HAP-1 (cell line): Measurements from ENCODE around the gene NEK11.

Experiments used
- DNase-seq, 2 experiments: peaks; one replicate each; pipeline ENCODE4 v3.0.0-alpha.2; 2016 to 2020; ENCODE audit warnings: low spot score in 2 of 2
- H3K27me3 ChIP-seq: fragments of 250-450 bp; sonication (Bioruptor Pico); 2 replicates; pipeline ENCODE4 v1.5.1; 2020; ENCODE audit warnings: low read depth, mild to moderate bottlenecking, moderate library complexity
- H3K36me3 ChIP-seq: fragments of 250-450 bp; sonication (Bioruptor Pico); replicated peaks from 2 replicates; pipeline ENCODE4 v1.5.1; 2020; ENCODE audit warnings: mild to moderate bottlenecking
- H3K4me1 ChIP-seq: fragments of 250-450 bp; sonication (Bioruptor Pico); 2 replicates; pipeline ENCODE4 v1.5.1; 2020; ENCODE audit warnings: mild to moderate bottlenecking
- H3K4me3 ChIP-seq: fragments of 250-450 bp; sonication (Bioruptor Pico); 2 replicates; pipeline ENCODE4 v1.5.1; 2020; ENCODE audit warnings: mild to moderate bottlenecking, moderate library complexity
- H3K9me3 ChIP-seq: fragments of 250-450 bp; sonication (Bioruptor Pico); 2 replicates; pipeline ENCODE4 v1.5.1; 2020; ENCODE audit warnings: mild to moderate bottlenecking, moderate library complexity
- in situ Hi-C: fragments of 300-500 bp; cut with MboI; formaldehyde crosslinking; loops from 3 replicates; pipeline ENCODE4 v1.14.3; 2020; ENCODE audit warnings: low sequenced_read_pairs, inconsistent platforms, mixed read lengths

NEK11 gene

GRCh38 chr3:131282379-131282778 lies 255.7 kb downstream of the NEK11 start:
- DNase-seq: no peak
- Histone ChIP-seq H3K27me3 (no peaks in the 10 kb centered on the region), H3K4me3 (no peak overlapping the region), H3K4me1 (no peaks in the 10 kb centered on the region), H3K9me3 (no peaks in the 10 kb centered on the region), H3K36me3 (no peaks in the 10 kb centered on the region)
- in situ Hi-C loops: no loop called here

- no peak overlapping the region for H3K4me3 ChIP-seq
- no peaks in the 10 kb centered on the region for H3K36me3 ChIP-seq
- H3K4me1 ChIP-seq: no peaks in the 10 kb centered on the region
- in situ Hi-C loops: no loop called here
- H3K9me3 ChIP-seq: no peaks in the 10 kb centered on the region
- H3K27me3 ChIP-seq: no peaks in the 10 kb centered on the region
- no peak for DNase-seq
Measured at GRCh38 chr3:131282967-131283366, 256.3 kb downstream of the NEK11 start.

DNA sequence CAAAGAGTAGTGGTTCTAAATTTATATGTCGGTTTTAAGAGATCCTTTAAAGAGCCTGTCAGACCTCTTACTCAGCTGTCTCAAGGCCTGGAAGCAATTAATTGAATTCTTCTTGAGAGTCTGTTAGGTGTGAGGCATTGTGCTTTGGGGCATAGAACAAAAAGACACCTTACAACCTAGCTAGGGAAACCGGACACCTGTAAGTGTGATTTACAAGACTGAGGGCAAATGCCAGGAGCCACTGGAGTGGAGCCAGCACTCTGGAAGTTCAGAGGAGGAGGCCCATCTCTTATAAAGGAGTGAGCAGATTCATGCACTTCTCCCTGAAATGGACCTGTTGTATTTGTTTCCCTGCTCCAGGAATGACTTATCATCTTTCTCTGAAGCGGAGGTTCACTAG lies 257.2 kb downstream of the NEK11 start:
- Histone ChIP-seq H3K9me3 (no peaks in the 10 kb centered on the region), H3K36me3 (no peaks in the 10 kb centered on the region), H3K4me3 (no peak overlapping the region), H3K4me1 (no peaks in the 10 kb centered on the region), H3K27me3 (no peaks in the 10 kb centered on the region)
- DNase-seq: no peak
- in situ Hi-C loops: no loop called here

DNA sequence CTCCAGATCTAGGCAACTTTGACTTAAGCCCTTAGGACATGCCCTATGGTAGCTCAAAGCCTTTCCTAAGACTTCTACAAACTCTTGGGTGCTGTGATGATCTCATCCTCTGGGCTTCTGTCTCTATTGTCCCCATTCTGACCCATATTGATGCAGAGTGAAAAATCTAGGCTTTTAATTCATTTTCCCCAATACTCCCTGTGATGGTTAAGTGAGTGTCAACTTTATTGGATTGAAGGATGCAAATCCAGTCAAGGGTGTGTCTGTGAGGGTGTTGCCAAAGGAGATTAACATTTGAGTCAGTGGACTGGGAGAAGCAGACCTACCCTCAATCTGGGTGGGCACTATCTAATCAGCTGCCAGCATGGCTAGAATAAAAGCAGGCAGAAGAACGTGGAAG lies 257.6 kb downstream of the NEK11 start:
- Histone ChIP-seq H3K4me3 (no peak overlapping the region), H3K4me1 (no peaks in the 10 kb centered on the region), H3K27me3 (no peaks in the 10 kb centered on the region), H3K36me3 (no peaks in the 10 kb centered on the region), H3K9me3 (no peaks in the 10 kb centered on the region)
- DNase-seq: no peak
- in situ Hi-C loops: no loop called here

DNA sequence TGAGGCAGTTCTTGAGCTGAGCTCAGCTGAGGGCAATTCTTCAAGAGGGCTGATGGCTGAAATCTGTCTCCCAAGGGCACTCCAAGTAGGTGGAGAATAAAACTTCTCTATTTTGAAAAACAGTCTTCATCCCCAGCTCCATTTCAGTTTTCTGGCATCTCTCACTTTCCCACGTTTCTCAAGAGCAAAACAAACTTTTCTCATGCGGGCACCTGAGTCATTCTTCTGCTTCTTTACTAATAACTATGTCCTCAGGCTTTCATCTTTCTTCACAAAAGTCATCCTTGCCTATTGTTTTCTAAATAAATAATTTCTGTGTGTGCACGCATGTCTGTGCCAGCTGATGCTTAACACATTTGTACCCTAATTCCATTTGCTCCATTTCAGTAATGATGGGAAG lies 258.8 kb downstream of the NEK11 start:
- H3K4me1 ChIP-seq: no peaks in the 10 kb centered on the region
- H3K27me3 ChIP-seq: no peaks in the 10 kb centered on the region
- H3K9me3 ChIP-seq: no peaks in the 10 kb centered on the region
- H3K36me3 ChIP-seq: no peaks in the 10 kb centered on the region
- H3K4me3 ChIP-seq: no peak overlapping the region
- in situ Hi-C loops: no loop called here
- DNase-seq: no peak

GRCh38 chr3:131299836-131300235 lies 273.2 kb downstream of the NEK11 start:
- H3K9me3 ChIP-seq: no peaks in the 10 kb centered on the region
- no peaks in the 10 kb centered on the region for H3K27me3 ChIP-seq
- H3K4me1 ChIP-seq: no peaks in the 10 kb centered on the region
- no peak for DNase-seq
- in situ Hi-C loops: no loop called here
- no peak overlapping the region for H3K4me3 ChIP-seq
- H3K36me3 ChIP-seq: no peaks in the 10 kb centered on the region

- in situ Hi-C loops: no loop called here
- Histone ChIP-seq H3K27me3 (no peaks in the 10 kb centered on the region), H3K4me1 (no peaks in the 10 kb centered on the region), H3K36me3 (no peaks in the 10 kb centered on the region), H3K9me3 (no peaks in the 10 kb centered on the region), H3K4me3 (no peak overlapping the region)
- no peak for DNase-seq
Measured at GRCh38 chr3:131303848-131304247, 277.2 kb downstream of the NEK11 start.

DNA sequence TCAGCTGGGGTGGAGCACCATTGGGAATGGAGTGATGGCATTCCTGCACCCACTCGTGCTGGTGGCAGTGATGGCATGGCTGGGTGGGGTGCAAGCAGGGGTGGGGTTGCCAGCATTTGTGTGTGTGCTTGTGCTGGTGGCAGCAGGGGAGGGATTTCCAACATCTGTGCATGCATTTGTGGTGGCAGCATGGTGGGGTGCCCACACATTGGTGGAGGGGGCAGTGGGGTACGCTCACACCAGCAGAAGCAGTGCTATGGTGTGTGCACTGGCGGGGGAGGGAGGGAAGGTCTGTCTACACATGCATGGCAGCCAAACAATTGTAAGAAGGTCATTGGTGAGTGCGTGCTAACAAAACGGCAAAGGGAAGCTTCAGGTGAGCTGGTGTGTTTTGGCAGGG lies 278.2 kb downstream of the NEK11 start:
- no peaks in the 10 kb centered on the region for H3K27me3 ChIP-seq
- no peak for DNase-seq
- H3K9me3 ChIP-seq: no peaks in the 10 kb centered on the region
- H3K4me1 ChIP-seq: no peaks in the 10 kb centered on the region
- H3K4me3 ChIP-seq: no peak overlapping the region
- in situ Hi-C loops: no loop called here
- H3K36me3 ChIP-seq: no peaks in the 10 kb centered on the region

GRCh38 chr3:131306242-131306641 lies 279.6 kb downstream of the NEK11 start:
- no peaks in the 10 kb centered on the region for H3K4me1 ChIP-seq
- in situ Hi-C loops: no loop called here
- no peaks in the 10 kb centered on the region for H3K27me3 ChIP-seq
- no peaks in the 10 kb centered on the region for H3K36me3 ChIP-seq
- no peak for DNase-seq
- H3K9me3 ChIP-seq: no peaks in the 10 kb centered on the region
- no peak overlapping the region for H3K4me3 ChIP-seq

DNA sequence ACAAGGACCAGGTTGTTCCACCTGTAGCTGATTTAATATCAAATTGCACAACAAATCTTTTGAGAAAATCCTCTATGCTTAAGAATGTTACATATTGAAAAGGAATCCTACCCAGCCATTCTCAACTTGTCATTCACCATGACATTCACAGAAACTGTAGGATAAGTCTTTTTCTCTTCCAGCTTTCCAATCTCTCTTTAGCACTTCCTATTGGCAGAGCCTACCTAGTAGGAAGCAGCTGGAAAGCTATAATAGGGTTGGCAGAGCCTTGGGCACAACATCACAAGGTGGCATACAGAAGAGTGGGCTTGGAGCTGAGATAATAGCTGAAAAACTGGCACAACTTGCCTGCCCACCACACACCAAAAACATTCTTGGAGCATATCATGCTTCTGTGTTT lies 287.6 kb downstream of the NEK11 start:
- no peaks in the 10 kb centered on the region for H3K4me1 ChIP-seq
- in situ Hi-C loops: no loop called here
- no peaks in the 10 kb centered on the region for H3K36me3 ChIP-seq
- no peaks in the 10 kb centered on the region for H3K27me3 ChIP-seq
- no peaks in the 10 kb centered on the region for H3K9me3 ChIP-seq
- no peak for DNase-seq
- H3K4me3 ChIP-seq: no peak overlapping the region

DNA sequence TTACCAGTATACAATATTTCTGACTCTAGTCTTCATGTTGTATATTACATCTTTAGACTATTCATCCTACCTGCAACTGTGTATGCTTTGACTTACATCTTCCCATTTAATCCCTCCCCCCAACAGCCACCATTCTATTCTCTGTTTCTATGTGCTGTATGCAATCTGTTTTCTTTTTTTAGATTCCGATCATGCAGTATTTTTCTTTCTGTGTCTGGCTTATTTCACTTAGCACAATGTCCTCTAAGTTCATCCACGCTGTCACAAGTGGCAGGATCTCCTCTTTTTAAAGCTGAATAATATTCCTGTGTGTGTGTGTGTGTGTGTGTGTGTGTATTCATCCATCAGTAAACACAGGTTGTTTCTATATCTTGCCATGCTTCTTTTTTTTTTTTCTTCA lies 288.5 kb downstream of the NEK11 start:
- H3K4me1 ChIP-seq: no peaks in the 10 kb centered on the region
- in situ Hi-C loops: no loop called here

GRCh38 chr3:131317667-131318066 lies 291.0 kb downstream of the NEK11 start:
- no peak overlapping the region for H3K4me3 ChIP-seq
- DNase-seq: no peak
- no peaks in the 10 kb centered on the region for H3K4me1 ChIP-seq
- H3K36me3 ChIP-seq: no peaks in the 10 kb centered on the region
- no peaks in the 10 kb centered on the region for H3K9me3 ChIP-seq
- no peaks in the 10 kb centered on the region for H3K27me3 ChIP-seq
- in situ Hi-C loops: no loop called here

More for the DNA sequence above, 288.5 kb downstream of the NEK11 start:
- H3K9me3 ChIP-seq: no peaks in the 10 kb centered on the region
- no peak overlapping the region for H3K4me3 ChIP-seq
- no peak for DNase-seq
- no peaks in the 10 kb centered on the region for H3K27me3 ChIP-seq
- H3K36me3 ChIP-seq: no peaks in the 10 kb centered on the region

GRCh38 chr3:131323014-131323413 lies 296.3 kb downstream of the NEK11 start:
- H3K27me3 ChIP-seq: no peaks in the 10 kb centered on the region
- in situ Hi-C loops: no loop called here
- H3K4me1 ChIP-seq: no peaks in the 10 kb centered on the region
- H3K4me3 ChIP-seq: no peak overlapping the region
- H3K9me3 ChIP-seq: no peaks in the 10 kb centered on the region
- no peaks in the 10 kb centered on the region for H3K36me3 ChIP-seq
- no peak for DNase-seq

- Histone ChIP-seq H3K27me3 (no peaks in the 10 kb centered on the region), H3K36me3 (no peaks in the 10 kb centered on the region), H3K4me1 (no peaks in the 10 kb centered on the region), H3K4me3 (no peak overlapping the region), H3K9me3 (no peaks in the 10 kb centered on the region)
- in situ Hi-C loops: no loop called here
- DNase-seq: no peak
Measured at GRCh38 chr3:131323792-131324191, 297.1 kb downstream of the NEK11 start.

DNA sequence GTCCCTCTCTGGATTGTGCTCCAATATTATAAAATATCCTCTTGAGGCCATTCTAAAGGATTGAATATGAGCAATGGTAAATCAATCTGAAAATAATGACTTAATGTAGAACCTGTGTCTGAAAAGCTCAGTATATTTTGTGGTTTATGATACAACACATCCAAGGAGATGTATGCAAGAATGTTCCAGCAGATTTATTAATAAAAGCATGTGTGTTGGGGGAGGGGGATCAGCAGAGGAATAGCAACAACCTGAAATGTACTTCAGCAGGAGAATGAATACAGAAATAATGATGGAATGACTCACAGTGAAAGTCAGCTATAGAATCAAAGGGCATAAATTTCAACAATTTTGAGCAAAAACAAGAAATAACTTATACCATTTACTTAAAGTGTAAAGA lies 298.2 kb downstream of the NEK11 start:
- DNase-seq: no peak
- H3K36me3 ChIP-seq: no peaks in the 10 kb centered on the region
- H3K4me1 ChIP-seq: no peaks in the 10 kb centered on the region
- no peak overlapping the region for H3K4me3 ChIP-seq
- in situ Hi-C loops: no loop called here
- H3K9me3 ChIP-seq: no peaks in the 10 kb centered on the region
- no peaks in the 10 kb centered on the region for H3K27me3 ChIP-seq
